HG02571 (cell line): Measurements from ENCODE around the gene HOXB3.

ENCODE experiments used
- ATAC-seq: cut with Tn5 transposase; IDR thresholded peaks from one replicate; pipeline ENCODE4 v1.9.1; 2021; ENCODE audit warnings: mild to moderate bottlenecking, moderate library complexity; ENCODE audit not compliant: unreplicated experiment

HOXB3 gene

GRCh38 chr17:48530208-48530886 is 59.7 kb downstream of the HOXB3 start:
- ATAC-seq: no peak

- ATAC-seq: no peak
These were observed 60.4 kb downstream of the HOXB3 start for GRCh38 chr17:48529683-48530009.

- ATAC-seq: no peak
These were observed 60.9 kb downstream of the HOXB3 start for GRCh38 chr17:48528936-48529682.

GRCh38 chr17:48528153-48528935 is 61.7 kb downstream of the HOXB3 start:
- ATAC-seq: no peak

GRCh38 chr17:48527547-48527932 is 62.5 kb downstream of the HOXB3 start:
- ATAC-seq: no peak

GRCh38 chr17:48526608-48527546 is 63.2 kb downstream of the HOXB3 start:
- ATAC-seq: no peak

GRCh38 chr17:48523010-48523409 is 67.0 kb downstream of the HOXB3 start:
- no peak for ATAC-seq

- no peak for ATAC-seq
These were observed 67.9 kb downstream of the HOXB3 start for GRCh38 chr17:48522031-48522653.

GRCh38 chr17:48520631-48521079 is 69.4 kb downstream of the HOXB3 start:
- ATAC-seq: no peak

GRCh38 chr17:48519427-48519826 is 70.6 kb downstream of the HOXB3 start:
- no peak for ATAC-seq

GRCh38 chr17:48517478-48517877 is 72.6 kb downstream of the HOXB3 start:
- no peak for ATAC-seq

- ATAC-seq: no peak
These were observed 73.8 kb downstream of the HOXB3 start for GRCh38 chr17:48515925-48516900.

GRCh38 chr17:48514477-48514876 is 75.6 kb downstream of the HOXB3 start:
- ATAC-seq: no peak

- ATAC-seq: no peak
These were observed 76.2 kb downstream of the HOXB3 start for GRCh38 chr17:48513666-48514455.

GRCh38 chr17:48513097-48513496 is 76.9 kb downstream of the HOXB3 start:
- ATAC-seq: no peak

GRCh38 chr17:48510761-48511604 is 79.1 kb downstream of the HOXB3 start:
- no peak for ATAC-seq

- no peak for ATAC-seq
These were observed 79.7 kb downstream of the HOXB3 start for GRCh38 chr17:48510381-48510760.
